Memory B cell (primary cell): Measurements from ENCODE around the gene TMPRSS7.
A peak's percentile ranks its signal among the peaks of the same experiment; 100 is the strongest.

ENCODE experiments used
- ATAC-seq: fragments of 150-1000 bp; cut with Tn5 transposase; 2 replicates; pipeline ENCODE4 v1.10.0; 2021; ENCODE audit warnings: low read depth, mild to moderate bottlenecking, moderate library complexity
- DNase-seq, 2 donors: peaks; one replicate each; pipeline ENCODE4 v3.0.0; 2022; ENCODE audit warnings: low spot score in 2 of 2
- H3K27ac Mint-ChIP-seq: one replicate; pipeline ENCODE4 v1.8.0; 2022; ENCODE audit warnings: mild to moderate bottlenecking, moderate library complexity, mixed read lengths
- H3K27me3 Mint-ChIP-seq: one replicate; pipeline ENCODE4 v1.8.0; 2022; ENCODE audit warnings: mixed read lengths
- H3K36me3 Mint-ChIP-seq: one replicate; pipeline ENCODE4 v1.8.0; 2022; ENCODE audit warnings: mild to moderate bottlenecking, mixed read lengths
- H3K4me1 Mint-ChIP-seq: one replicate; pipeline ENCODE4 v1.8.0; 2022; ENCODE audit warnings: mixed read lengths
- H3K4me3 Mint-ChIP-seq: one replicate; pipeline ENCODE4 v1.8.0; 2022; ENCODE audit warnings: mild to moderate bottlenecking, moderate library complexity, mixed read lengths
- H3K9me3 Mint-ChIP-seq: one replicate; pipeline ENCODE4 v1.8.0; 2022; ENCODE audit warnings: mixed read lengths

Gene TMPRSS7

GRCh38 chr3:112115806-112116383 is 81.4 kb downstream of the TMPRSS7 start:
- ATAC-seq (no peak), DNase-seq (no peak)
- Mint-ChIP-seq H3K27me3 (peaks cover 2% of the 10 kb centered on the region), H3K4me3 (no peak overlapping the region), H3K36me3 (peaks cover 1% of the 10 kb centered on the region), H3K27ac (peak overlapping the region; percentile 95), H3K4me1 (peaks cover 57% of the 10 kb centered on the region), H3K9me3 (no peaks in the 10 kb centered on the region)

DNA sequence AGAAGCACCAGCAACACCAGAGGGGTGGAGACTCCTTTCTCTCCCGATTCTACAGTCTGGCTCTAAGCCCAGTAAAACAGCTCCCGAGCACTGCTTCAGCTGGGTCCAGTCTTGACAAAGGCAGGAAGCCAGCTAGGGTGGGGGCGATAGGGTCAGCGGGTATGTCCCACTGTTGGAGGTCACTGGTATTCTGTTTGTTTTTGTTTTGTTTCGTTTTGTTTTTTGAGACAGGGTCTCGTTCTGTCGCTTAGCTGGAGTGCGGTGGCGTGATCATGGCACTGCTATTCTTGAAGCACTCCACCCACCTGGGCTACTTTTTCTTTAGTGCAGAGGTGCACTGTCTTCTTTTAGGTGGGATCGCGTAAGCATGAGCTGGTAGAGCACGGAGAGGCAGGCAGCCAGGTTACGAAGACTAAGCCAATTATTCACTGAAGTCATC is 82.2 kb downstream of the TMPRSS7 start:
- ATAC-seq = no peak
- H3K4me1 Mint-ChIP-seq = peaks cover 62% of the 10 kb centered on the region
- peak overlapping the region; percentile 82 for H3K27ac Mint-ChIP-seq
- DNase-seq = no peak
- peaks cover 2% of the 10 kb centered on the region for H3K27me3 Mint-ChIP-seq
- H3K9me3 Mint-ChIP-seq = no peaks in the 10 kb centered on the region
- peaks cover 1% of the 10 kb centered on the region for H3K36me3 Mint-ChIP-seq
- peak overlapping the region; percentile 66 for H3K4me3 Mint-ChIP-seq

DNA sequence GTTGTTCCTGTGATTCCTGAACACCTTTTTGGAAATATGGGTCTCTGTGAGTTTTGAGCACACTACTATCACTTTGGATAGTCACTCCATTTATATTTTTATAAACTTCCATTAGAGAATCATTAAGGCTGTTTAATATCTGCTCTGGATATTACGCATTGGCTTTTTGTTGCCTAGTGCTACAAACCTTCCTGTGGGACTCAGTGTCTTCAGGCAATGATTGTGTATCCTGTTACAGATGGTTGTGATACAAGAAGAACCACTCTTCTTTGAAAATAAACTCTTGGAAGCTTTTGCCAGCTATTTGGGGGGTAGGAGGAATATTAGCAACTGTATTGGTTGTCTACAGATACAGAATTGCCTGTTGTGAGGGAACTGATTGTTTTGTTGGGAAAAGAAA is 82.9 kb downstream of the TMPRSS7 start:
- H3K9me3 Mint-ChIP-seq = no peaks in the 10 kb centered on the region
- H3K27ac Mint-ChIP-seq = peak overlapping the region; percentile 82
- DNase-seq (no peak), ATAC-seq (no peak)
- peaks cover 62% of the 10 kb centered on the region for H3K4me1 Mint-ChIP-seq
- H3K27me3 Mint-ChIP-seq = peaks cover 2% of the 10 kb centered on the region
- H3K36me3 Mint-ChIP-seq = peaks cover 1% of the 10 kb centered on the region
- peak overlapping the region; percentile 35 for H3K4me3 Mint-ChIP-seq

GRCh38 chr3:112117841-112118571 is 83.5 kb downstream of the TMPRSS7 start:
- peaks cover 60% of the 10 kb centered on the region for H3K4me1 Mint-ChIP-seq
- peak overlapping the region; percentile 82 for H3K27ac Mint-ChIP-seq
- H3K27me3 Mint-ChIP-seq = peaks cover 2% of the 10 kb centered on the region
- no peaks in the 10 kb centered on the region for H3K9me3 Mint-ChIP-seq
- peak overlapping the region; percentile 35 for H3K4me3 Mint-ChIP-seq
- DNase-seq = peak; percentile 44 to 57
- peak; percentile 79 for ATAC-seq
- H3K36me3 Mint-ChIP-seq = peaks cover 5% of the 10 kb centered on the region

GRCh38 chr3:112119962-112120836 is 85.7 kb downstream of the TMPRSS7 start:
- DNase-seq (no peak), ATAC-seq (peak; percentile 35)
- H3K27me3 Mint-ChIP-seq = peaks cover 2% of the 10 kb centered on the region
- no peaks in the 10 kb centered on the region for H3K9me3 Mint-ChIP-seq
- peaks cover 48% of the 10 kb centered on the region for H3K4me1 Mint-ChIP-seq
- peaks cover 13% of the 10 kb centered on the region for H3K36me3 Mint-ChIP-seq
- H3K4me3 Mint-ChIP-seq = peak overlapping the region; percentile 36
- peak overlapping the region; percentile 82 for H3K27ac Mint-ChIP-seq

DNA sequence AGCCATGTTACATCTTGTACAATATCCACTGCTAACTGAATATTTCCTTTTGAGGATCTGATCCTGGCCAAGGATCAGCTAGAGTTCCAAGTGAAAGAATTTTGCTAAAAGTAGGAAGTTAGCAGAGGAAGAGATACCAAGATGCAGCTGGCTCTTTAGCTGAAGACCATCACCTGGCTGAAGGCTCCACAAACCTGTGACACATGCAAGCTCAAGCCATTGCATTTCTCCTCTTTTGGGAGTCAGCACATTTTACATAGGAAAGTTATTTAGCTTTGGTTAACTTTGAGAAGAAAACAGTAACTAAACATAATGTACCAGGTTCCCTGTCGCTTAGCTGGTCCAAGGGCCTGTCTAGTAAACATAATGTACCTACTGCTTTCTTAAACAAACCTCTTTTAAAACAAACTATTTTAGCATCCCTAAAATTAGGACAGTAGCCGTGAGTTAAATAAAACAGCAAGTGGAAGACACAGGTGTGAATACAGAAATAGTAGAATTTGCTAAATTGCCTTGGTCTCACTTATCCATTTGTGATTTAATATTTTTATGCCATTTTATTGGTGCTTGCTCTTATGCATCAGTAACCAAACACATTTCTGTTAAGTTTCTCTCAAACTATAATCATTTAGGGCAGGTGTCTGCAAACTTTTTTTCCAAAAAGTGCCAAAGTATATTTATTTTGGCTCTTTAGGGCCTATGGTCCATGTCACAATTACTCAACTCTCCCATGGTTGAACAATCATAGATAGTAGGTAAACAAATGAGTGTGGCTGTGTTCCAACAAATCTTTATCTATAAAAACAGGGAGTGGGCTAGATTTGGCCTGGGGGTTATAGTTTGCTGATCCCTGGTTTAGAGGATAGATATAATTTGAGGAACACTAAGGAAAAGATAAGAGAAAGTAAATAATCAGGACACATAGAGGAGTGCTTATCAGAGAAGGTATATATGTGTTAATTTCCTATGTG is 87.3 kb downstream of the TMPRSS7 start:
- Mint-ChIP-seq H3K27ac (peak overlapping the region; percentile 68), H3K4me3 (no peak overlapping the region), H3K27me3 (no peaks in the 10 kb centered on the region), H3K36me3 (peaks cover 21% of the 10 kb centered on the region), H3K9me3 (no peaks in the 10 kb centered on the region), H3K4me1 (peaks cover 52% of the 10 kb centered on the region)
- DNase-seq (no peak), ATAC-seq (no peak)

DNA sequence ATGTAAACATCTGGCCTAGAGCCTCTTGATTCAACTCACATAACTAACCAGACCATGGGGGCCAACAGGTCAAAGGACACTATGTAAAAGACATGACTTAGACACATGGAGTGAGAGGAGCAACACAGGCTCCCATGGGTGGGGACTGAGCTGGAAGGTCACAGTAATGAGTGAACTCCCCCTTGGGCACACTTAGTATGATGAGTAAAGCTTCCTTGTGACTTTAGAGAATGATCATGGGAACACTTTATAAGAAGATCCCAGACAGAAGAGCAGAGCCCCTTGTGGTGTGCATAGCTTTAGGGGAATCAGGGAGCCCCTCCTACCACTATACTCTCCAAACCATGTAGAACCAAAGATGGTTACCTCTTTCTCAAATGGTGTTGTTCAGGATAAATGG is 88.3 kb downstream of the TMPRSS7 start:
- H3K27ac Mint-ChIP-seq = no peak overlapping the region
- H3K36me3 Mint-ChIP-seq = peaks cover 21% of the 10 kb centered on the region
- H3K4me3 Mint-ChIP-seq = no peak overlapping the region
- no peaks in the 10 kb centered on the region for H3K27me3 Mint-ChIP-seq
- H3K9me3 Mint-ChIP-seq = no peaks in the 10 kb centered on the region
- DNase-seq (no peak), ATAC-seq (no peak)
- peaks cover 52% of the 10 kb centered on the region for H3K4me1 Mint-ChIP-seq

DNA sequence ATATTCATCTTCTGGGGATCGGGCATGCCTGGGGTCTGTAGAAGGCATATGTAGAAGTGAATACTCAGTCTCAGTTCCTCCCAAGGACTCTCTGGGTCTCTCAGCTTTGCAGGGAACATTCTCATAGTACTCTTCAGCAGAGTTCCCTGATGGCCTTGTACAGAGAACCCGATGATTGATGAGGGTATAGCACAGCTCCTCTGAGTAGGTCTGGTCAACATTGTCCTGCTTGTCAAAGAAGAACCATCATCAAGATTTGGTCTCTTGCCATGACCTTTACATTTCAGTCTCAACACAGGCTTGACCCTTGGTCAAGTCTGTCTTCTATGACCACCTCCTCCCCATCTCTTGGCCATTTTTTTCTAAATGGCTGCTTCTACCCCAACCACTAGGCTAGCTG is 89.0 kb downstream of the TMPRSS7 start:
- peak overlapping the region; percentile 38 for H3K27ac Mint-ChIP-seq
- H3K36me3 Mint-ChIP-seq = peaks cover 21% of the 10 kb centered on the region
- no peaks in the 10 kb centered on the region for H3K9me3 Mint-ChIP-seq
- H3K4me1 Mint-ChIP-seq = peaks cover 49% of the 10 kb centered on the region
- no peak overlapping the region for H3K4me3 Mint-ChIP-seq
- DNase-seq = no peak
- H3K27me3 Mint-ChIP-seq = no peaks in the 10 kb centered on the region
- no peak for ATAC-seq

DNA sequence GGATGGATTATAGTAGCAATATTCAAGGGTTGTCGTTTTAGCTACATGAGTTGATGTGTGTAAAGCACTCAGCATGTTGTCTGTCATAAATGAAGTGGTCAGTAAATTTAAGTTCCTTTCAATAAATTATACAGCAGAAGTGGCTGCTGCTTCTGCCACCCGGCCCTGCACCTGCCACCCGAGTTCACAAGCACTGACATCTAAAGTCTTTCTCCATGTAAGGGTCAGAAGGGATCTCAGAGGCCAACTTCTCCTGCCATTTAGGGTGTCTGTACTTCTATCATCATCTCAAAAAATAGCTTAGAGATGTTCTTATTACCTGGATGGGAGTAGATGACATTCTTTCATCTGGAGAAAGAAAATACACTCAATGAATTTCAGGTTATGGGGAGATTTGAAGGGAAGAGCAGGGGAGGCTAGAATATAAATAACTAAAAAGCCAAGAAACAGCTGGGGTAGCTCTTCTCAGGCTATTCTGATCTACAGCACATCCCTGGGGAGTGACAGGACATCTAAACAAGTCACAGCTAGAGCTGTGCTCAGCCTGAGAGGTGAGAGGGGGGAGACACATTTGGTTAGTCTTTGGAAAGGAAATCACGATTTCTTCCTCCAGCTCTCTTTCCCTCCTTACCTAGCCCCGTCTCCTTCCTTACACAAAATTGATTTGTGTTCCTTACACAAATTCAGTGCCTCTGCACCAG is 90.5 kb downstream of the TMPRSS7 start:
- peaks cover 46% of the 10 kb centered on the region for H3K4me1 Mint-ChIP-seq
- H3K27me3 Mint-ChIP-seq = no peaks in the 10 kb centered on the region
- peaks cover 21% of the 10 kb centered on the region for H3K36me3 Mint-ChIP-seq
- no peak overlapping the region for H3K4me3 Mint-ChIP-seq
- H3K27ac Mint-ChIP-seq = peak overlapping the region; percentile 39
- ATAC-seq (no peak), DNase-seq (no peak)
- no peaks in the 10 kb centered on the region for H3K9me3 Mint-ChIP-seq

- H3K36me3 Mint-ChIP-seq = peaks cover 21% of the 10 kb centered on the region
- peak overlapping the region; percentile 39 for H3K27ac Mint-ChIP-seq
- H3K4me3 Mint-ChIP-seq = no peak overlapping the region
- H3K27me3 Mint-ChIP-seq = no peaks in the 10 kb centered on the region
- no peak for DNase-seq
- no peak for ATAC-seq
- no peaks in the 10 kb centered on the region for H3K9me3 Mint-ChIP-seq
- peaks cover 47% of the 10 kb centered on the region for H3K4me1 Mint-ChIP-seq
These were observed 92.0 kb downstream of the TMPRSS7 start for GRCh38 chr3:112126511-112126911.

DNA sequence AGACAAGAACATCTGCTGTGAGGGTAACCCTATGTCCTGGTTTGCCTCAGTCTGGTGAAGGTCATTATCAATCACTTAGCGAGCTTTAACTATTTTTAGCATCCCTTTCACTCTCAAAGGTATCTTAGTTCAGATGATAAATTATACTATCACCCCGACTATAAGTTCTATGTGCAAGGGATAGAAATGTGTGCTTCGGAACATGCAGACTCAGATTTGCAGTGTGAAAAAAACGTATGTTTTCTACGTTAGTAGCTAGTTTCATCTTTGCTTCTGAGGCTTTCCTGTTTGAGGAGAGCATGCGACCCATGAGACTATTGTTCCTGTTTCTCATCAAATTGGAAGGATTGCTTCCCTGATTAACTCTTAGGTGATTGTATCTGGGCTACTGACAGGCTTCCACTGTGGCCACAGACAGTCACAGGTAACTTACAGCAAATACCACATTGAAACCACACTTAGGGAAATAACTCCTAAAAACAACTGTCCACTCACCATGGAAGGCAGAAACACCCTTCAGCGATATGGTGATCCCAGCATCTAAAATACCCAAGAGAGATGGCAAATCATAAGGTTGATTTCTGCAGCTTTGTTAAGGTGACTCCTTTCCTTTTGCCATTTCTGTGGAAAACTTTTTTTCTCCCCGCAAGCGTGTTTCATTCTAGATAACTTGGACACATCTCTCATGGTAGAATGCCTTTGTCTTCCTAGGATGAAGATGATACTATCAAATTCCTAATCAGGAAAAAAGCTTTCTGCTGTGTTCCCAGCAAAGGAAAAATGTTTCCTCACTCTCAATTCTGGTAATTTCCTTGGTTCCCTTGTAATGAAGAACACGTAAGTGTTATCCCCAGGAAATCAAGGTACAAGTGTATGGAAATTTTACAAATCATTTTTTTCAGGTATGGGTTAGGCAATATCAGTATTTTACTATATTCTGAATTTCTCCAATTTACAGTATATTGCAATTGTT is 93.3 kb downstream of the TMPRSS7 start:
- DNase-seq = no peak
- ATAC-seq = peak; percentile 21
- peak overlapping the region; percentile 95 for H3K27ac Mint-ChIP-seq
- H3K4me3 Mint-ChIP-seq = peak overlapping the region; percentile 29
- H3K36me3 Mint-ChIP-seq = peaks cover 20% of the 10 kb centered on the region
- no peaks in the 10 kb centered on the region for H3K27me3 Mint-ChIP-seq
- H3K9me3 Mint-ChIP-seq = no peaks in the 10 kb centered on the region
- peaks cover 48% of the 10 kb centered on the region for H3K4me1 Mint-ChIP-seq
